IPS-18a (cell line): ENCODE results near the gene SDSL.

Experiments
- H3K27ac ChIP-seq: one replicate; pipeline ENCODE4 v1.5.1; 2013; ENCODE audit warnings: low read length
- H3K27me3 ChIP-seq: one replicate; pipeline ENCODE4 v1.6.1; 2013; ENCODE audit warnings: mild to moderate bottlenecking, low read length; ENCODE audit not compliant: control insufficient read depth, insufficient read depth
- H3K36me3 ChIP-seq: one replicate; pipeline ENCODE4 v1.6.1; 2013; ENCODE audit warnings: low read depth, low read length; ENCODE audit not compliant: control insufficient read depth
- H3K4me1 ChIP-seq: one replicate; pipeline ENCODE4 v1.6.1; 2013; ENCODE audit warnings: low read depth, low read length; ENCODE audit not compliant: control insufficient read depth
- H3K4me3 ChIP-seq: one replicate; pipeline ENCODE4 v1.5.1; 2013; ENCODE audit warnings: low read length
- H3K9ac ChIP-seq: one replicate; pipeline ENCODE4 v1.6.1; 2013; ENCODE audit warnings: mild to moderate bottlenecking, low read length, moderate library complexity
- H3K9me3 ChIP-seq: one replicate; pipeline ENCODE4 v1.6.1; 2013; ENCODE audit warnings: low read depth, low read length; ENCODE audit not compliant: control insufficient read depth

The SDSL gene

GRCh38 chr12:113485330-113485729 is 63.1 kb downstream of the SDSL start:
- H3K4me1 ChIP-seq = peaks cover 26% of the 10 kb centered on the region
- H3K27ac ChIP-seq = no peak overlapping the region
- H3K4me3 ChIP-seq = no peak overlapping the region
- H3K9me3 ChIP-seq = no peaks in the 10 kb centered on the region
- H3K27me3 ChIP-seq = peaks cover 50% of the 10 kb centered on the region
- no peaks in the 10 kb centered on the region for H3K36me3 ChIP-seq
- no peak overlapping the region for H3K9ac ChIP-seq

GRCh38 chr12:113486722-113487121 is 64.5 kb downstream of the SDSL start:
- no peaks in the 10 kb centered on the region for H3K36me3 ChIP-seq
- peaks cover 26% of the 10 kb centered on the region for H3K4me1 ChIP-seq
- no peak overlapping the region for H3K27ac ChIP-seq
- H3K27me3 ChIP-seq = peaks cover 36% of the 10 kb centered on the region
- H3K9me3 ChIP-seq = no peaks in the 10 kb centered on the region
- H3K9ac ChIP-seq = no peak overlapping the region
- no peak overlapping the region for H3K4me3 ChIP-seq
